Measurements from ENCODE around the gene LDLRAD3. TPM values are rescaled to one million over a fixed set of nuclear protein-coding genes. Genes with fewer than 3 reads are reported as not detected.

Gene LDLRAD3
- polyA plus RNA-seq, 1 of the 3 experiments (the other 2 are of a cell fraction) = 10.6 TPM

GRCh38 chr11:35943309-35943708 lies 553 bp upstream of the LDLRAD3 start:
- no peaks in the 10 kb centered on the region for H3F3A ChIP-seq (replicated peaks; ENCODE audit: insufficient read depth)
- H3K9me2 ChIP-seq = no peaks in the 10 kb centered on the region
- no peak for DNase-seq
- no peaks in the 10 kb centered on the region for H3K27me3 ChIP-seq (ENCODE audit: insufficient read depth)
- H3K9ac ChIP-seq = peak overlapping the region; percentile 77
- CTCF ChIA-PET = interaction anchor here (0.6 kb wide), 1 partner anchor 16 kb away, joined by 3 read pairs; no protein-coding TSS in a partner anchor
- H3K9me3 ChIP-seq = no peaks in the 10 kb centered on the region
- TF ChIP-seq ZBTB33 (IDR thresholded peaks at IDR 0.05; ENCODE audit: borderline replicate concordance, low read depth) = no peak
- TF ChIP-seq REST (IDR thresholded peaks at IDR 0.05; ENCODE audit: low read depth, low read length) = no peak
- no peak for TF ChIP-seq TAF1 (IDR thresholded peaks at IDR 0.05; ENCODE audit: borderline replicate concordance, low read depth, low read length)
- H3K4me2 ChIP-seq = peak overlapping the region; percentile 89
- POLR2A ChIA-PET = no interaction called here
- H3K4me3 ChIP-seq (ENCODE audit: low read depth in 2 of 2, low read length in 1 of 2) = peak overlapping the region; percentile 53 to 67
- H4K20me1 ChIP-seq (ENCODE audit: insufficient read depth) = peaks cover 12% of the 10 kb centered on the region; the same call in 1 of the 2 replicates
- peaks cover 36% of the 10 kb centered on the region for H3K79me2 ChIP-seq (ENCODE audit: insufficient read depth)
- 69% methylated on average over 9 of the region's 9 CpGs for WGBS (ENCODE audit: low lambda C conversion rate)
- no peaks in the 10 kb centered on the region for H3K36me3 ChIP-seq (replicated peaks in 1 of 2; ENCODE audit: control insufficient read depth in 1 of 2, insufficient read depth in 2 of 2, low read length in 1 of 2)
- H3K4me1 ChIP-seq (ENCODE audit: control insufficient read depth in 1 of 2, insufficient read depth in 2 of 2, low read depth in 1 of 2, low read length in 1 of 2) = peaks cover 12% of the 10 kb centered on the region in 2 experiments; a peak in 2 of 4 replicates
- peak overlapping the region; percentile 98 for H2AFZ ChIP-seq (ENCODE audit: low read depth)
- peak overlapping the region; percentile 65 to 88 for H3K27ac ChIP-seq (ENCODE audit: low read depth in 2 of 2, low read length in 1 of 2)

- Histone ChIP-seq H4K20me1 (ENCODE audit: insufficient read depth) (peaks cover 12% of the 10 kb centered on the region; the same call in 1 of the 2 replicates), H3K27ac (ENCODE audit: low read depth in 2 of 2, low read length in 1 of 2) (peak overlapping the region; percentile 25 to 88; a peak in 2 of 4 replicates), H2AFZ (ENCODE audit: low read depth) (peak overlapping the region; percentile 78), H3K4me2 (peak overlapping the region; percentile 98), H3K9me2 (no peaks in the 10 kb centered on the region), H3K36me3 (replicated peaks in 1 of 2; ENCODE audit: control insufficient read depth in 1 of 2, insufficient read depth in 2 of 2, low read length in 1 of 2) (no peaks in the 10 kb centered on the region), H3K79me2 (ENCODE audit: insufficient read depth) (peaks cover 46% of the 10 kb centered on the region), H3K27me3 (ENCODE audit: insufficient read depth) (no peaks in the 10 kb centered on the region), H3F3A (replicated peaks; ENCODE audit: insufficient read depth) (no peaks in the 10 kb centered on the region), H3K9me3 (no peaks in the 10 kb centered on the region), H3K4me3 (ENCODE audit: low read depth in 2 of 2, low read length in 1 of 2) (peak overlapping the region; percentile 53 to 73), H3K4me1 (ENCODE audit: control insufficient read depth in 1 of 2, insufficient read depth in 2 of 2, low read depth in 1 of 2, low read length in 1 of 2) (peaks cover 12% of the 10 kb centered on the region in 2 experiments; a peak in 2 of 4 replicates), H3K9ac (peak overlapping the region; percentile 73)
- WGBS (ENCODE audit: low lambda C conversion rate) = 6% methylated on average over 13 of the region's 32 CpGs
- peak; percentile 56 for DNase-seq
- TF ChIP-seq MXI1 (IDR thresholded peaks at IDR 0.05; ENCODE audit: low read depth, low read length) (0 out of 2 replicates have a peak, but pooled peaks have one; percentile 31), RXRA (IDR thresholded peaks at IDR 0.05; ENCODE audit: borderline replicate concordance, low read depth) (no peak), SIN3A (IDR thresholded peaks at IDR 0.05; ENCODE audit: borderline replicate concordance, low read depth, low read length) (0 out of 2 replicates have a peak, but pooled peaks have one; percentile 14)
- ChIA-PET POLR2A (interaction anchor here (1.1 kb wide), 1 partner anchor 25 kb away, joined by 3 read pairs; no protein-coding TSS in a partner anchor), CTCF (interaction anchor here (1.2 to 1.3 kb wide), 3 partner anchors 30 to 140 kb away, joined by 3 to 7 read pairs (median 4); no protein-coding TSS in a partner anchor)
Observed at GRCh38 chr11:35944503-35945136, 758 bp downstream of the LDLRAD3 start.

Measured in SK-N-SH (cell line).